Activated naive CD8-positive, alpha-beta T cell treated with anti-CD3 and anti-CD28 coated beads, Interleukin-2, amount 50 U/mL, for 24 hours (primary cell): Measurements from ENCODE around the gene HOXA13.

Experiments used
- ATAC-seq: fragments of 150-1000 bp; cut with Tn5 transposase; one replicate; pipeline ENCODE4 v1.10.0; 2021
- DNase-seq: peaks from one replicate; pipeline ENCODE4 v3.0.0; 2021
- H3K27ac Mint-ChIP-seq: one replicate; pipeline ENCODE4 v1.8.0; 2021; ENCODE audit warnings: mild to moderate bottlenecking, mixed read lengths
- H3K27me3 Mint-ChIP-seq: one replicate; pipeline ENCODE4 v1.8.0; 2021; ENCODE audit warnings: mixed read lengths
- H3K36me3 Mint-ChIP-seq: one replicate; pipeline ENCODE4 v1.8.0; 2021; ENCODE audit warnings: low read depth, mixed read lengths
- H3K4me1 Mint-ChIP-seq: one replicate; pipeline ENCODE4 v1.8.0; 2021; ENCODE audit warnings: mixed read lengths
- H3K4me3 Mint-ChIP-seq: one replicate; pipeline ENCODE4 v1.8.0; 2021; ENCODE audit warnings: mild to moderate bottlenecking, moderate library complexity, mixed read lengths
- H3K9me3 Mint-ChIP-seq: one replicate; pipeline ENCODE4 v1.8.0; 2021; ENCODE audit warnings: mixed read lengths

The HOXA13 gene

DNA sequence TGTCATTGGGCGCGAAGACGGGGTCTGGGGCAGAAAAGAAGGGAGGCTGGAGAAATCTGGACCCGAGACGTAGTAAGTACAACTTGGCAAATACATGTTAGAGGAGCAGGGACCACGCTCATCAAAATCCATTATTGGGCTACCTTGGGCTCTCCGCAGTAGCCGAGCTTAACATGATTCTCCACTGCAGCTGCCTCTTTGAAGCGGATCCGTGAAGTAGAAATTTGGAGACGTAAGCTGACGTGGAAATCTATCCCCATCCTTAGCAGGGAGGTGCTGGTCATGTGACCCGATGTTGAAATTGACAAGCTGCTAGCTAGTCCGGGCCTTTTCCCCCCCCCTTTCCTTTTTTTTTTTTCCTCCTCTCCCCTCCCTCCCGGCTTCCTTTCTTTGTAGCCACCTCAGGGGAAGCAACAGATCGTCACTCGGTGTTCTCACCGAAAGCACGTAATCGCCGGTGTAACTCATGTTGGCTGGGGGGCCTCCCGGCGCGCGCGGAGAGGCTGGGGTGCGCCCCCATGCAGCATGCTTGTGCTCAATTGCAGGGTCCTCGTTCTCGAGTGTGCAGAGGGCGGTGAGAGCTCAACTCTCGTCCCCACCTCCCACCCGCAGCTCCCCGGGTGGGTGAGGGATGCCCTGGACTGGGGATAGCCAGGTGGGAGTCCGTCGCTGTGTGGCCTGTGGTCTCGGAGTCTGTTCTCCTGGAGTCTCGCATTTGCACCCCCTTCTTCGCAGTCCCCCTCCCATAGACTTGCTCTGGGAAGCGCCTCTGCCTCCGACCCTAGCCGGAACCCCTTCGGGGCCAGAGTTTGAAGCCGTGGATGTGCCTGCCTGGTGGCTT is 14.7 kb downstream of the HOXA13 start, which contains the start of gene HOXA11:
HOXA11 (minus strand) TSS at position 220 of the 841 bp plus-strand sequence; CDS start at position 132, 88 bp downstream.
- no peaks in the 10 kb centered on the region for H3K9me3 Mint-ChIP-seq
- H3K27me3 Mint-ChIP-seq: peaks cover 87% of the 10 kb centered on the region
- H3K4me3 Mint-ChIP-seq: peak within 1 kb of the TSS; percentile 69
- peak within 1 kb of the TSS; percentile 59 for H3K27ac Mint-ChIP-seq
- H3K4me1 Mint-ChIP-seq: peaks cover 39% of the 10 kb centered on the region
- DNase-seq (no peak), ATAC-seq (no peak)
- H3K36me3 Mint-ChIP-seq: no peaks in the 10 kb centered on the region

DNA sequence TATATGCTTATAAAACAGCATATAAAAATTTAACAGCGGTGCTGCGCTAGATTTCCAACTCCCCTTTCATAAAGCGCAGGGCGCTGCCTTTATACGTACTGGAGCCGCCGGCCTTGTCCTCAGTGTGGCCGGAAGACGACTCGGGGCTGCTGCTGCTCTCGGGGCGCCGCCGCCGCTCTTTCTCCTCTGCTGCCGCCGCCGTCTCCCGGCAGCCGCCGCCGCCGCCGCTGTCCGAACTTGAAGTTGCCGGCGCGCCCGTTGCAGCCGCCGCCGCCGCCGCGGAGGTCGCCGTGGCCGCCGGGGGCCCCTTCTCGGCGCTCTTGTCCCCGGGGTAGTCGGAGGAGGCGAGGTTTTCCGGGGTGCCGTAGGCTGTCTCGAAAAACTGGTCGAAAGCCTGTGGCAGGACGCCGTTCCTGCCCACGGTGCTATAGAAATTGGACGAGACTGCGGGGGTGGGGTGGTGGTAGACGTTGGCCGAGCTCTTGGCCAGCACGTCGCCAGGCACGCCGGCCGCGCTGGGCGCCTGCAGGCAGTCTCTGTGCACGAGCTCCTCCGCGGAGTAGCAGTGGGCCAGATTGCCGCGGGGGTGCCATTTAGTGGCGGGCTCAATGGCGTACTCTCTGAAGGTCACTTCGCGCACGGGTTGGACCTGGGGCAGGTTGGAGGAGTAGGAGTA is 15.4 kb downstream of the HOXA13 start:
- Mint-ChIP-seq H3K4me1 (peaks cover 42% of the 10 kb centered on the region), H3K27ac (peak overlapping the region; percentile 59), H3K27me3 (peaks cover 85% of the 10 kb centered on the region), H3K36me3 (no peaks in the 10 kb centered on the region), H3K4me3 (peak overlapping the region; percentile 69), H3K9me3 (no peaks in the 10 kb centered on the region)
- ATAC-seq (peak; percentile 41), DNase-seq (no peak)

DNA sequence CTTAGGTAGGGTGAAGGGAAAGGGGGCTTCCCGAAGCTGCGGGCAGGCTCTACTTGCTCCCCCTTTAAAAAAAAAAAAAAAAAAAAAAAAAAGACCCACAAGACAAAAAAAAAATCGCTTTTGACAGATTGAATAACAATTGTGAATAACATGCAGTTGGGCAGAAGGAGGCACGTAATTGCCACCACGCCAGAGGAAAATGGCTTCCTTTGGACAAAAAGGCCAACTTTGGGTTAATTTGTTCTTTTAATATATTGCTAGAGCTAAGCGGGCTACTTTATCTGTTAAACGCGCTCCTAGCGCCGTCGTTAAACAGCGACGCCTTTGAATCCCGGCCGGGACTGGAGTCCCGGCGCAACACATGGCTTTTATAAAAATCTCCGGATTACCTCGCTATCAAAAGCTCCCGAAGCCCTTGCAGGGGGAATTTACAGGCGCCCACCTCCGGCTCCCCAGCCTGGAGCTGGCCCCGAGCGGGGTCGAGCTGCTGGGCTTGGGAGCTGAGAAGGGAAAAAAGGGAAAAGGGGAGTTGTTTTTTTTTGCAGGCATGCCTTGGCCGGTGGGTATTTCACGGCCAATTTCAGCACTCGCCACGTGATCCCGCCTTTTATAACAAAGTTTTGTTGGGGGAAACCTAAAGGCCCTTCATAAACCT is 16.1 kb downstream of the HOXA13 start:
- no peaks in the 10 kb centered on the region for H3K36me3 Mint-ChIP-seq
- DNase-seq: peak; percentile 6
- H3K27ac Mint-ChIP-seq: no peak overlapping the region

DNA sequence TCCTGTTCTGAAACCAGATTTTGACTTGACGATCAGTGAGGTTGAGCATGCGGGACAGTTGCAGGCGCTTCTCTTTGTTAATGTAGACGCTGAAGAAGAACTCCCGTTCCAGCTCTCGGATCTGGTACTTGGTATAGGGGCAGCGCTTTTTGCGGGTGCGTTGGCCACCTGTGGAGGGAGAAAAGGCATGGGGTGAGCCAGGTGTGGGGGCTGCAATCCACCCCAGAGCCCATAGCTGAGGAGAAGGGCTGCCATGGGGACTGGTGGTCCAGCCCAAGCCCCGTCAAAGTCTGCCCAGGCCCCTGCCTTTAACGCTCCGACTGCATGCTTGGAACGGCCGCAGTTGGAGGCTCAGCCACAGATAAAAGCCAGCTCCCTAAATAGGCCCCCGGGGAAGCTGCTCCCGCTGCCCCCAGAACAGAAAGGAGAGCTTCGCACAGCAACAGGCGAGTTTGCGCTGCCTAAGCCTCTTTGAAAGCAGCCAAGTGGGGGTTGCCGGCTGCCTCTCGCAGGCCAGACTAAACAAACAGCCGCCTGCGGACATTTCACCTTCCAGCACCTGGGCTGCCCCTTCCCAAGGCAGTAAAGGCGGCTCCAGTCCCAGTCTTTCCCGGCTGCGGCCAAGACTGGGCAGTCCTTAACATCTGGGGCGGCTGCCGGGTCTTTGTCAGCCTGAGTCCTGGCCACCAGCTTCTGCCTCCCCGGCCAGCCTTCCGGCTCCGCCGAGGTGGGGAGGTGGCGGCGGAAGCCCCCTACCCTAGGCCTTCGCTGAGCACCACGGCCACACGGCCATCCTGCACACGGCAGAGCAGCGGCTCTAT is 16.8 kb downstream of the HOXA13 start:
- Mint-ChIP-seq H3K9me3 (no peaks in the 10 kb centered on the region), H3K27ac (no peak overlapping the region), H3K27me3 (peaks cover 88% of the 10 kb centered on the region), H3K36me3 (no peaks in the 10 kb centered on the region), H3K4me1 (peaks cover 36% of the 10 kb centered on the region), H3K4me3 (no peak overlapping the region)
- DNase-seq: peak; percentile 1
- no peak for ATAC-seq

More for the DNA sequence above, 16.1 kb downstream of the HOXA13 start:
- Mint-ChIP-seq H3K4me3 (peak overlapping the region; percentile 61), H3K9me3 (no peaks in the 10 kb centered on the region), H3K4me1 (peaks cover 43% of the 10 kb centered on the region), H3K27me3 (peaks cover 88% of the 10 kb centered on the region)
- no peak for ATAC-seq

DNA sequence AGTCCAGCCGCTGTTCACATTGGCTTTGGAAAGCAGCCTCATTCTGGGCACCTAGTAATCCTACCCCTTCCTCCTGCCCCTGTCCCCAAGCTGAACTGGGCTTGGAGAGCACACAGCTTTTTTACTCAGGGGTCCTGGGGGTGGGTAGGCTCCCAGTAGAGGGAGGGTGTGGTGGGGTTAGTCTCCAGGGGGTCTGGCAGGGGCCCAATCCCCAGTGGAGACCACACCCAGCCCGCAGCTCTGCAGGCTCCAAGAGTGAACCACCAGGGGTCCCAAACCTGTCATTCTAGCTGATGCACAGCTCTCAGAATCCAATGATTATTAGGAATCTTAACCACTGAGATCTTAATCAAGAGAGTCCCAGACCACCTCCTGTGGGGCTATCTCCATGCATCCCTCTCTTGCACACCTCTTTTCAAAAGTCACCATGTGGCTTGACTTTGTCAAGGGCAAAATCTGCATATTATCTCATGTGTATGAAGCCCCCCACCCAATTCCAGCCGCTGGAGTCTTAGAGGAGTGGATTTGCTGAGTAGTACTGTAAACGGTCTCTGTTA is 17.5 kb downstream of the HOXA13 start:
- ATAC-seq: no peak
- Mint-ChIP-seq H3K4me1 (peaks cover 30% of the 10 kb centered on the region), H3K36me3 (no peaks in the 10 kb centered on the region), H3K27ac (no peak overlapping the region), H3K4me3 (no peak overlapping the region), H3K27me3 (peaks cover 88% of the 10 kb centered on the region), H3K9me3 (no peaks in the 10 kb centered on the region)
- DNase-seq: no peak

DNA sequence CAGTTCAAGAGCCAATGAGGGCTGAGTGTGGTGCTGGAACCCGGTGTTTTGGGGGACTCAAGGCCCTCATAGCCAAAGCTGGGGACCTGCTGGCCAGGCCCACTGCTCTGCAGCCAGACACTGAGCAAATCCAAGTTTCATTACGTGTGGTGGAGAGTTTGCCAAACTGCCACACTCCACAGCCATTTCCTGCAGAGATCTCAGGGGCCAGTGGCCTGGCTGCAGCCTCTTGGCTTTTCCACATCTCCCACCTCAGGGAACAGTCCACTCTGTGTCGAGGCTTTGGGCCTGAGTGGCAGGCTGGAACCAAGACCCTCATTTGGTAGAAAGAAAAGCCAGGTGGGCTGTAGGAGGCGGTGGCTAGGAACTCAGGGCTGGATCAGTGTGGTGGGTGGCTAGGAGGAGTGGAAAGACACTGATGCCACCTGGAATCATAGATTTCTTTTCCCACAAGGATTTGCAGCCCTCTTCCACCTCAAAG is 18.1 kb downstream of the HOXA13 start:
- Mint-ChIP-seq H3K36me3 (no peaks in the 10 kb centered on the region), H3K27me3 (peaks cover 84% of the 10 kb centered on the region), H3K9me3 (no peaks in the 10 kb centered on the region), H3K27ac (no peak overlapping the region), H3K4me1 (peaks cover 30% of the 10 kb centered on the region), H3K4me3 (no peak overlapping the region)
- no peak for ATAC-seq
- DNase-seq: peak; percentile 0

DNA sequence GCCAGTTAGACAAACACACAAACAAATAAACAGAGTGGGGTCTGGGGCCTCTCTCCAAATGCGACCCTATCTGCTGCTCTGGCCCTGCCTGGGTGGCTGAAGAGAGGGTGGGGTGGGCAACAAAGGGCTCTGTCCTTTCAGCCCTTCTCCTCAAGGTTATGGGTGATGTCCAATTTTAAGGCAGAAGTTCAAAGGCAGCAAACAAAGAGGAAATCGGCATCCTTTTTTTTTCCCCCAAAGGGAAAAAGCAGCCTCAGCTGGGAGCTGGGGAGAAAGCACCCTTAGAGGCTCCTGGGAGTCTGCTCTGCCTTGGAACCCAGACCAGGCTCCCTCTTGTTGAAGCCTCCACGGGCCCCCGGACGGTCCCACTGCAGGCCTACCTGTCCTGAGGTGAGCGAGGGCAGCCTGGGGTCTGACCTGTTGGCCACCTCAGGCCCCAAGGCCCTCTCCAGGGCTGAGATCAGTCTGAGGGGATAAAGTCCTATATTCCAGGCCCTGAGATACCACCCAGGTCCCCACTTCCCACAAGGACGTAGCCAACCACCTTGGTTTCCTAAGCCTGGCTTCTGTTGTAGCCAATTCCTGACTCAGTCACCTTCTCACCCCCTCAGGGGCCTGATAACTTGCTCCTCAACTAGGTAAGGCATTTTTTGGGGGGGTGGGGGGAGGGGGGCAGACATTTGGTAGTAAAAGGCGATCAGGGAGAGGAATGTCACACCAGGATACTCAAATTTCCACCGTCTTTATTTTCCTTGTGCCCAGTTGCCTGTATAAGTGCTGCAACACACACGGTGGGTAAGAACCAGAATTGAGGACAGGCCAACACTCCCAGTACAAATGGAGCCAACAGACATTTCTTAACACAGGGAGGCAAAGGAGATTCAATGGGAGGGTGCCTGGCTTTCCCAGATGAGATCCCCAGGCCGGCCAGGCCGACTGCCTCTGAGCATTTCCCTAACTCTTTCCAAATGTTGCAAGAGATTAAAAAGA is 19.2 kb downstream of the HOXA13 start:
- ATAC-seq (no peak), DNase-seq (no peak)
- Mint-ChIP-seq H3K9me3 (no peaks in the 10 kb centered on the region), H3K27me3 (peaks cover 84% of the 10 kb centered on the region), H3K36me3 (no peaks in the 10 kb centered on the region), H3K4me3 (no peak overlapping the region), H3K4me1 (peaks cover 24% of the 10 kb centered on the region), H3K27ac (no peak overlapping the region)

DNA sequence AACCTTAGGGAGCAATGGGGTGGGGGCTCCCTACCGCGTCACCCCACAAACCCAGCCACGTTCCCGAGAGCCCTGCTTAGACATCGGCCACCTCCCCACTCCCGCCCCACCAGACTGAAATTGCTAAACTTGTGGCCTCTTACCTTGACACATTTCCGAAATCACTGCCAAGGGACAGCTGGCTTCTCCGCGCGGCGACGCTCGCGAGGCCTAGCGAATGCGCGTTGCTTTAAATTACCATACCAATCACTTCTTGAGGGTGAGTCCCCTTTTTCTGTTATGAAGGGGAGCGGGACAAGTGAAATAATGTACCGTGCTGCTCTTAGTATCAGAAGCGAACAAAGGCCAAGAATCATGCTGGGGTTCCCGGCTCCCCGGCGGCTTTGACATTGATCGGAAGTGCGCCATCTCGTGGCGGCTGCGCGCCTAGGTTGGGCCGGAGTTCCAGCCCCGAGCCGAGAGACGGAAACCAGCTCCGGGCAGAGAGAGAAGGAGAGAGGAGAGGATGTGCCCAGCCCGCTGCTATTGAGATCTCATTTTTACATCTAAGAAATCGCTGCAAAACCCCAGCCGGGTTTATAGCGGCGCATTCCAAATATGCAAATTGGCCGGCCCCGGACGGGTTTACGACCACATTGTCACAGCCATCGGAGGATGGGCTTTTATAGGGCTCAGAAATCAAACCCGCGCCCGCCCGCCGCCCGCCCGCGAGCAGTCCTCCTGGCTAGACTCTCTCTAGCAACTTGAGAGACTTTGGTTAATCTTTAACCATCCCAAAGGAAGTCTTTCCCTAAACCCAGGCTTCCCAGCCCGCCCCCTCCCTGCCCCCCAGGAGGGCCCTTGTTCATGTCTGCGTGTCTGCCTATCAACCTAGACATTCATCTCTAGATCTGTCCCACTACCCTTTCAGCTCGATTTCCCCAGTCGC is 20.1 kb downstream of the HOXA13 start:
- Mint-ChIP-seq H3K36me3 (no peaks in the 10 kb centered on the region), H3K9me3 (no peaks in the 10 kb centered on the region), H3K4me1 (peaks cover 15% of the 10 kb centered on the region), H3K4me3 (peak overlapping the region; percentile 42), H3K27ac (no peak overlapping the region), H3K27me3 (peaks cover 83% of the 10 kb centered on the region)
- ATAC-seq (peak; percentile 64), DNase-seq (peak; percentile 74)

DNA sequence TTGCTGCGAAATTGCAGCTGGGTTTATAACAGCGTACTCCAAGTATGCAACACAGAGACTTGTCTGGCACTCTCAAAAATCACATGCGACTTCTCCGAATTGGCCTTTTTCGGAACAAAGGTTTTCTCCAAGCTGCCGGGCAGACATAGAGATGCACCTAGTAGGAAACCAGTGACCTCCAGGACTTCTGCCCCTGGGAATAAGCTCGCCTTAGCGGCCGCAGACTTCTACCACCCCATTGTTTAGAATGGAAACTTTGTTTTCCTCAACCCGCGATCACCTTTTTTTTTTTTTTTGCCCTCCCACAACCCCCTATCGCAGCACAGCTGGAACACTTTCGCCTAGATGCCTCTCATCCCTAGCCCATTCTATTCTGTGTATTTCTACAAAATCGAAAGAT is 20.9 kb downstream of the HOXA13 start:
- ATAC-seq (no peak), DNase-seq (no peak)
- Mint-ChIP-seq H3K27me3 (peaks cover 81% of the 10 kb centered on the region), H3K4me1 (peaks cover 13% of the 10 kb centered on the region), H3K4me3 (no peak overlapping the region), H3K9me3 (no peaks in the 10 kb centered on the region), H3K27ac (no peak overlapping the region), H3K36me3 (no peaks in the 10 kb centered on the region)

DNA sequence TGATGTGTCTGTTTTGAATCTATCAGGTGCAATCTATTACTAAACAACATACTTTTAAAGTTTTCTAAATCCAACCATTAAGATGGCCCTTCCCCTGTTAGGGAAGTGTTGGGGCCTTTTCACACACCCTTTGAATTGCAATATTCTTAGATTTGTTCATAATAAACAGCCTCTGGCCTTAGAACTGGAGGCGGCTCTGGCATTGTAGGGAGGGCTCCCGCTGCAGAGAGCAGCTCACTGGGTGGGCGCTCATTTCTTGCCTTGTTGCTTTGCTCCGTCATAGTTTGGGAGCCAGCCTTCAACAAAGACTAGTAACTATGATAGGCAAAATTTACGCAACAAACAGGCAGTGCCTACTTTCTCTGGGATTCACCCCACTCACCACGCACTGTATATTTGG is 21.5 kb downstream of the HOXA13 start:
- Mint-ChIP-seq H3K36me3 (no peaks in the 10 kb centered on the region), H3K4me1 (peaks cover 7% of the 10 kb centered on the region), H3K27ac (no peak overlapping the region), H3K9me3 (no peaks in the 10 kb centered on the region), H3K4me3 (no peak overlapping the region), H3K27me3 (peaks cover 76% of the 10 kb centered on the region)
- no peak for DNase-seq
- ATAC-seq: no peak

DNA sequence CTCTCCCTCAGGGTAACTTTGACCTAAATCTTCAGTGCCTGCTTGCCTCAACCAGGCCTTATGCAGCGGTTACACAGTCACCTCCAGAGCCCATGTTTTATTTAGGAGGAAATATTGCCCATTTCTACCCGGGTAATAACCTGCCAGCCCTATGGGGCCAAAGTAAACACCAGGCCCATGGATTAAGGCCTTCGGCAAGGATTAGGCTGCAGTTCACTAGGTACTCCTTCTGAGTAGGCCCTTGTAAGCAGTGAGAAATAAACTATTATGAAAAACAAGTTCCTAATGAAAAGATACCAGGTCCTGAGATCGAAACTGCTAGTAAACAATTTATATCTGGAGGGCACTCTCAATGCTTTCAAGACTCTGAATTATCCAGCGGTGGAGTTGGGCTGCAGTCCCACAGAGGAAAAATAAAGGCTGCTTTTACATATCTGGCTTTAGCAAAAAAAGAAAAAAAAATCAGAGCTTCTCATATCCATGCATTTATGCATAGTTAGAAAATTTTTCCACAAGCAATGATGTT is 22.0 kb downstream of the HOXA13 start:
- ATAC-seq (no peak), DNase-seq (no peak)
- Mint-ChIP-seq H3K4me1 (peaks cover 7% of the 10 kb centered on the region), H3K27me3 (peaks cover 76% of the 10 kb centered on the region), H3K9me3 (no peaks in the 10 kb centered on the region), H3K36me3 (no peaks in the 10 kb centered on the region), H3K4me3 (no peak overlapping the region), H3K27ac (no peak overlapping the region)
